Immature natural killer cell (primary cell): ENCODE measurements around the gene CD160. TPM values are rescaled to one million over a fixed set of nuclear protein-coding genes. Genes with fewer than 3 reads are reported as not detected.
"Not testable (repeated sequence)": the region's sequence is repeated elsewhere in the genome, so short reads cannot be mapped to it uniquely, and the experiment has no call there.

Experiments used
- DNase-seq, 3 donors: peaks; one replicate each; pipeline ENCODE4 v3.0.0; 2022; ENCODE audit warnings: mixed read lengths in 1 of 3
- H3K27ac Mint-ChIP-seq, 6 donors: one replicate each; pipeline ENCODE4 v1.8.0; 2020; ENCODE audit warnings: mixed read lengths in 6 of 6, mild to moderate bottlenecking in 5 of 6, inconsistent platforms in 4 of 6, moderate library complexity in 3 of 6
- H3K27me3 Mint-ChIP-seq, 3 donors: one replicate each; pipeline ENCODE4 v1.8.0; 2020 to 2021; ENCODE audit warnings: low read depth in 3 of 3, mild to moderate bottlenecking in 3 of 3, mixed read lengths in 3 of 3, moderate library complexity in 3 of 3, inconsistent platforms in 1 of 3
- H3K36me3 Mint-ChIP-seq, 3 donors: one replicate each; pipeline ENCODE4 v1.8.0; 2020; ENCODE audit warnings: mixed read lengths in 3 of 3, inconsistent platforms in 2 of 3, mild to moderate bottlenecking in 2 of 3
- H3K4me1 Mint-ChIP-seq, 2 donors: one replicate each; pipeline ENCODE4 v1.8.0; 2020; ENCODE audit warnings: inconsistent platforms in 2 of 2, mild to moderate bottlenecking in 2 of 2, mixed read lengths in 2 of 2, moderate library complexity in 1 of 2
- H3K4me3 Mint-ChIP-seq, 5 donors: one replicate each; pipeline ENCODE4 v1.8.0; 2020; ENCODE audit warnings: mild to moderate bottlenecking in 5 of 5, mixed read lengths in 5 of 5, inconsistent platforms in 3 of 5, moderate library complexity in 3 of 5
- H3K9me3 Mint-ChIP-seq, 6 donors: one replicate each; pipeline ENCODE4 v1.8.0; 2020; ENCODE audit warnings: mild to moderate bottlenecking in 6 of 6, mixed read lengths in 6 of 6, inconsistent platforms in 4 of 6, moderate library complexity in 3 of 6
- polyA plus RNA-seq, 3 donors: library from polyadenylated mRNA; unstranded; fragments of 300-500 nt; fragmentation: Illumina TruSeq; gene quantifications; one replicate each; pipeline ENCODE4 v1.2.3, GENCODE V29; 2021

Gene CD160
- polyA plus RNA-seq, 3 donors from 2014 or later: 382 to 493 (median 435) TPM

- not testable (repeated sequence) for H3K9me3 Mint-ChIP-seq, DNase-seq, H3K36me3 Mint-ChIP-seq
- Mint-ChIP-seq H3K4me1 (peaks cover 81 to 87% of the 10 kb centered on the region in 2 donors), H3K27ac (peak overlapping the region in 3 of 6 donors; percentile 50 to 84 (median 78)), H3K27me3 (peaks cover 1 to 15% (median 5%) of the 10 kb centered on the region in 3 donors), H3K4me3 (peak overlapping the region in 2 of 5 donors; percentile 94 to 97)
Measured at GRCh38 chr1:145718465-145718864, 834 bp upstream of the CD160 start.

- H3K27ac Mint-ChIP-seq: peak overlapping the region; percentile 84 to 94 (median 92)
- no peaks in the 10 kb centered on the region for H3K9me3 Mint-ChIP-seq
- peaks cover 1 to 15% (median 5%) of the 10 kb centered on the region in 3 donors for H3K27me3 Mint-ChIP-seq
- peak overlapping the region; percentile 84 to 97 (median 94) for H3K4me3 Mint-ChIP-seq
- no peak for DNase-seq
- peaks cover 77 to 88% of the 10 kb centered on the region in 2 donors for H3K4me1 Mint-ChIP-seq
- peaks cover 0 to under 1% (median under 1%) of the 10 kb centered on the region in 3 donors for H3K36me3 Mint-ChIP-seq
Measured at GRCh38 chr1:145720556-145720877, 1.2 kb downstream of the CD160 start.

GRCh38 chr1:145720878-145721671 lies 1.8 kb downstream of the CD160 start:
- H3K27ac Mint-ChIP-seq: peak overlapping the region; percentile 84 to 94 (median 92)
- no peaks in the 10 kb centered on the region for H3K9me3 Mint-ChIP-seq
- DNase-seq: peak; percentile 75 to 76 (median 75)
- H3K36me3 Mint-ChIP-seq: peaks cover 4 to 6% (median 5%) of the 10 kb centered on the region in 3 donors
- peak overlapping the region; percentile 84 to 97 (median 94) for H3K4me3 Mint-ChIP-seq
- H3K27me3 Mint-ChIP-seq: peaks cover 1 to 15% (median 5%) of the 10 kb centered on the region in 3 donors
- peaks cover 71 to 88% of the 10 kb centered on the region in 2 donors for H3K4me1 Mint-ChIP-seq

- H3K4me1 Mint-ChIP-seq: peaks cover 34 to 69% of the 10 kb centered on the region in 2 donors
- not testable (repeated sequence) for H3K4me3 Mint-ChIP-seq, H3K9me3 Mint-ChIP-seq, H3K27ac Mint-ChIP-seq, H3K27me3 Mint-ChIP-seq, DNase-seq
- peaks cover 7 to 23% (median 13%) of the 10 kb centered on the region in 3 donors for H3K36me3 Mint-ChIP-seq
Measured at GRCh38 chr1:145726193-145726592, 6.9 kb downstream of the CD160 start.

- peaks cover 7 to 43% (median 24%) of the 10 kb centered on the region in 3 donors for H3K36me3 Mint-ChIP-seq
- H3K27ac Mint-ChIP-seq: peak overlapping the region in 1 of 6 donors; percentile 29
- H3K4me1 Mint-ChIP-seq: peaks cover 13 to 47% of the 10 kb centered on the region in 2 donors
- H3K9me3 Mint-ChIP-seq: no peaks in the 10 kb centered on the region
- no peak overlapping the region for H3K4me3 Mint-ChIP-seq
- DNase-seq: no peak
- no peaks in the 10 kb centered on the region for H3K27me3 Mint-ChIP-seq
Measured at GRCh38 chr1:145729196-145729595, 9.9 kb downstream of the CD160 start.

- Mint-ChIP-seq H3K27ac (peak overlapping the region in 1 of 6 donors; percentile 30), H3K36me3 (peaks cover 7 to 47% (median 28%) of the 10 kb centered on the region in 3 donors), H3K4me1 (peaks cover 13 to 46% of the 10 kb centered on the region in 2 donors), H3K4me3 (no peak overlapping the region), H3K27me3 (no peaks in the 10 kb centered on the region), H3K9me3 (no peaks in the 10 kb centered on the region)
- DNase-seq: no peak
Measured at GRCh38 chr1:145729666-145730436, 10.6 kb downstream of the CD160 start.

- DNase-seq: no peak
- no peak overlapping the region for H3K4me3 Mint-ChIP-seq
- H3K27me3 Mint-ChIP-seq: no peaks in the 10 kb centered on the region
- peak overlapping the region in 1 of 6 donors; percentile 53 for H3K27ac Mint-ChIP-seq
- H3K9me3 Mint-ChIP-seq: no peaks in the 10 kb centered on the region
- H3K36me3 Mint-ChIP-seq: peaks cover 8 to 50% (median 28%) of the 10 kb centered on the region in 3 donors
- H3K4me1 Mint-ChIP-seq: peaks cover 14 to 46% of the 10 kb centered on the region in 2 donors
Measured at GRCh38 chr1:145730467-145730866, 11.2 kb downstream of the CD160 start.

- Mint-ChIP-seq H3K27ac (peak overlapping the region in 3 of 6 donors; percentile 53 to 86 (median 56)), H3K4me3 (no peak overlapping the region), H3K9me3 (no peaks in the 10 kb centered on the region), H3K27me3 (peaks cover 0 to under 1% (median 0%) of the 10 kb centered on the region in 3 donors), H3K4me1 (peaks cover 18 to 47% of the 10 kb centered on the region in 2 donors), H3K36me3 (peaks cover 10 to 51% (median 24%) of the 10 kb centered on the region in 3 donors)
- DNase-seq: no peak
Measured at GRCh38 chr1:145730900-145731299, 11.6 kb downstream of the CD160 start.

- Mint-ChIP-seq H3K4me3 (no peak overlapping the region), H3K27ac (peak overlapping the region in 4 of 6 donors; percentile 8 to 70 (median 62))
Measured at GRCh38 chr1:145736191-145736590, 16.9 kb downstream of the CD160 start.

GRCh38 chr1:145740269-145740668 lies 21.0 kb downstream of the CD160 start:
- H3K4me1 Mint-ChIP-seq: peaks cover 6 to 18% of the 10 kb centered on the region in 2 donors
- peak overlapping the region in 3 of 6 donors; percentile 23 to 46 (median 26) for H3K27ac Mint-ChIP-seq
- no peaks in the 10 kb centered on the region for H3K9me3 Mint-ChIP-seq
- no peak overlapping the region for H3K4me3 Mint-ChIP-seq
- peaks cover 17 to 45% (median 29%) of the 10 kb centered on the region in 3 donors for H3K36me3 Mint-ChIP-seq
- peaks cover 2 to 4% (median 3%) of the 10 kb centered on the region in 3 donors for H3K27me3 Mint-ChIP-seq
- no peak for DNase-seq

More at GRCh38 chr1:145736191-145736590, 16.9 kb downstream of the CD160 start:
- peaks cover 9 to 21% of the 10 kb centered on the region in 2 donors for H3K4me1 Mint-ChIP-seq
- H3K9me3 Mint-ChIP-seq: no peaks in the 10 kb centered on the region
- peaks cover 9 to 46% (median 20%) of the 10 kb centered on the region in 3 donors for H3K36me3 Mint-ChIP-seq
- peaks cover 1 to 4% (median 2%) of the 10 kb centered on the region in 3 donors for H3K27me3 Mint-ChIP-seq
- no peak for DNase-seq

- Mint-ChIP-seq H3K36me3 (peaks cover 26 to 65% (median 46%) of the 10 kb centered on the region in 3 donors), H3K9me3 (no peaks in the 10 kb centered on the region)
Measured at GRCh38 chr1:145747398-145748247, 28.3 kb downstream of the CD160 start.

GRCh38 chr1:145750426-145750825 lies 31.1 kb downstream of the CD160 start:
- Mint-ChIP-seq H3K4me1 (peaks cover 0 to 2% of the 10 kb centered on the region in 2 donors), H3K36me3 (peaks cover 13 to 49% (median 31%) of the 10 kb centered on the region in 3 donors), H3K27me3 (peaks cover 0 to 2% (median 0%) of the 10 kb centered on the region in 3 donors), H3K4me3 (no peak overlapping the region), H3K27ac (no peak overlapping the region), H3K9me3 (no peaks in the 10 kb centered on the region)
- DNase-seq: no peak

More at GRCh38 chr1:145747398-145748247, 28.3 kb downstream of the CD160 start:
- no peak overlapping the region for H3K4me3 Mint-ChIP-seq
- peaks cover 0 to 9% of the 10 kb centered on the region in 2 donors for H3K4me1 Mint-ChIP-seq
- peaks cover 0 to 4% (median 0%) of the 10 kb centered on the region in 3 donors for H3K27me3 Mint-ChIP-seq
- DNase-seq: no peak
- peak overlapping the region in 3 of 6 donors; percentile 4 to 20 (median 6) for H3K27ac Mint-ChIP-seq
